Measurements from ENCODE around the gene C1orf210. TPM values are rescaled to one million over a fixed set of nuclear protein-coding genes. Genes with fewer than 3 reads are reported as not detected.

The C1orf210 gene
- total RNA-seq, 1 experiment from 2014 or later = 5.9 TPM

GRCh38 chr1:43288785-43289706 lies 3.7 kb upstream of the C1orf210 start:
- Mint-ChIP-seq H3K9me3 (no peaks in the 10 kb centered on the region), H3K4me3 (no peak overlapping the region), H3K4me1 (peaks cover 21 to 27% of the 10 kb centered on the region in 2 experiments), H3K36me3 (ENCODE audit: insufficient read depth in 1 of 3, low read depth in 3 of 3) (no peaks in the 10 kb centered on the region), H3K27ac (no peak overlapping the region), H3K27me3 (ENCODE audit: low read depth) (peaks cover 3% of the 10 kb centered on the region)
- H2BK120ac ChIP-seq (ENCODE audit: low read depth, low read length, poor library complexity, severe bottlenecking) = no peak overlapping the region
- H4K20me1 ChIP-seq (ENCODE audit: control insufficient read depth, insufficient read depth, insufficient read length) = no peaks in the 10 kb centered on the region
- no peak overlapping the region for H2BK15ac ChIP-seq (ENCODE audit: low read depth, low read length)
- H4K5ac ChIP-seq (ENCODE audit: insufficient read length, low read depth, low read length) = no peak overlapping the region
- H2BK20ac ChIP-seq (ENCODE audit: low read depth, low read length, poor library complexity, severe bottlenecking) = no peak overlapping the region
- no peak overlapping the region for H3K23ac ChIP-seq (ENCODE audit: insufficient read length, low read depth, low read length)
- no peak overlapping the region for H3K4me2 ChIP-seq (ENCODE audit: insufficient read depth, insufficient read length, low read length)
- no peak overlapping the region for H3K18ac ChIP-seq (ENCODE audit: insufficient read length, low read depth, low read length)
- peaks cover 7% of the 10 kb centered on the region; the same call in 1 of the 2 replicates for H3K4me1 ChIP-seq (ENCODE audit: insufficient read depth, low read length)
- no peaks in the 10 kb centered on the region for H3K79me2 ChIP-seq (ENCODE audit: insufficient read depth, low read length)
- H3K27ac ChIP-seq (ENCODE audit: insufficient read length, low read depth, low read length) = no peak overlapping the region
- no peak overlapping the region for H4K91ac ChIP-seq (ENCODE audit: insufficient read length, low read depth, low read length)
- H3K27me3 ChIP-seq (ENCODE audit: insufficient read depth, low read length) = no peaks in the 10 kb centered on the region
- H3K4ac ChIP-seq (ENCODE audit: low read depth, low read length) = no peak overlapping the region
- no peak overlapping the region for H4K8ac ChIP-seq (replicated peaks; ENCODE audit: insufficient read length, low read depth, low read length)
- H3K79me1 ChIP-seq (ENCODE audit: insufficient read depth, low read depth, low read length, poor library complexity, severe bottlenecking) = no peaks in the 10 kb centered on the region
- H3T11ph ChIP-seq (ENCODE audit: low read length) = no peak overlapping the region
- H2AFZ ChIP-seq (ENCODE audit: low read length) = no peak overlapping the region
- TF ChIP-seq CTCF (conservative IDR thresholded peaks at IDR 0.05) = no peak
- H2BK12ac ChIP-seq (ENCODE audit: insufficient read length, low read depth, low read length) = no peak overlapping the region
- no CpG with 5 or more reads among the region's 12 CpGs for WGBS (ENCODE audit: extremely low coverage, insufficient read length, low lambda C conversion rate)
- no peak overlapping the region for H3K56ac ChIP-seq (ENCODE audit: insufficient read length, low read depth, low read length)
- no peak overlapping the region for H2AK5ac ChIP-seq (ENCODE audit: insufficient read length, low read length)
- no peaks in the 10 kb centered on the region for H3K9me3 ChIP-seq (ENCODE audit: control insufficient read depth, low read depth, low read length)
- H3K23me2 ChIP-seq (ENCODE audit: insufficient read length, low read depth, low read length, poor library complexity, severe bottlenecking) = peaks cover 3% of the 10 kb centered on the region
- DNase-seq = no peak
- no peak overlapping the region for H2BK5ac ChIP-seq (ENCODE audit: insufficient read length, low read length)
- H3K9ac ChIP-seq (ENCODE audit: extremely low read depth, insufficient read length, low read length) = no peak overlapping the region
- H3K14ac ChIP-seq (ENCODE audit: insufficient read depth, low read length) = no peak overlapping the region

All from H9 (cell line).